HT-29 (cell line): Measurements from ENCODE around the gene ROR1. TPM values are rescaled to one million over a fixed set of nuclear protein-coding genes. Genes with fewer than 3 reads are reported as not detected.
A peak's percentile ranks its signal among the peaks of the same experiment; 100 is the strongest.

Source experiments
- DNase-seq: peaks from one replicate; pipeline ENCODE4 v3.0.0-alpha.2; 2015; ENCODE audit warnings: low spot score
- total RNA-seq: library from RNA; depleted of rRNA; stranded (reverse); fragments of >200 nt; shearing (Covaris generic); gene quantifications from 2 replicates; pipeline ENCODE4 v1.2.3, GENCODE V29; 2014; rRNA removed

ROR1 gene
- total RNA-seq, result 34.7 and 40.5 TPM in 2 replicates

DNA sequence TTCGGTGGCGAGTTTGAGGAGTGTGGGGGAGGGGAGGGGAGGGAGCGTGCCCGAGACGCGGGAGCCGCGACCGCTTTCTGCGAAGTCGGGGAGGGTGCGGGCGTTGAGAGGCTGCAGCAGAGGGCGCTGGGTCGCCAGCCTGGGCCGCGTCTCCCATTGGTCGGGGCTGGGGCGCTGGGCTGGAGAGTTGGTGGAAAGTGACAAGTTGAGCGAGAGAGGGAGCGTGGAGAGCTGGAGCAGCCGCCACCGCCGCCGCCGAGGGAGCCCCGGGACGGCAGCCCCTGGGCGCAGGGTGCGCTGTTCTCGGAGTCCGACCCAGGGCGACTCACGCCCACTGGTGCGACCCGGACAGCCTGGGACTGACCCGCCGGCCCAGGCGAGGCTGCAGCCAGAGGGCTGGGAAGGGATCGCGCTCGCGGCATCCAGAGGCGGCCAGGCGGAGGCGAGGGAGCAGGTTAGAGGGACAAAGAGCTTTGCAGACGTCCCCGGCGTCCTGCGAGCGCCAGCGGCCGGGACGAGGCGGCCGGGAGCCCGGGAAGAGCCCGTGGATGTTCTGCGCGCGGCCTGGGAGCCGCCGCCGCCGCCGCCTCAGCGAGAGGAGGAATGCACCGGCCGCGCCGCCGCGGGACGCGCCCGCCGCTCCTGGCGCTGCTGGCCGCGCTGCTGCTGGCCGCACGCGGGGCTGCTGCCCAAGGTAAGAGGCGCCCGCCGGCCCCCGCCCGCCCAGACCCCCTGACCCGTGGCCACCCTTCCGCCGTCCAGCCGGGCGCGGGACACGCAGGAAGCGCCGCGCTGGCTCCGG, at the start of gene ROR1:
Gene ROR1 (plus strand): TSS at position 203 of the 802 bp plus-strand sequence.
- DNase-seq, result peak; percentile 92

DNA sequence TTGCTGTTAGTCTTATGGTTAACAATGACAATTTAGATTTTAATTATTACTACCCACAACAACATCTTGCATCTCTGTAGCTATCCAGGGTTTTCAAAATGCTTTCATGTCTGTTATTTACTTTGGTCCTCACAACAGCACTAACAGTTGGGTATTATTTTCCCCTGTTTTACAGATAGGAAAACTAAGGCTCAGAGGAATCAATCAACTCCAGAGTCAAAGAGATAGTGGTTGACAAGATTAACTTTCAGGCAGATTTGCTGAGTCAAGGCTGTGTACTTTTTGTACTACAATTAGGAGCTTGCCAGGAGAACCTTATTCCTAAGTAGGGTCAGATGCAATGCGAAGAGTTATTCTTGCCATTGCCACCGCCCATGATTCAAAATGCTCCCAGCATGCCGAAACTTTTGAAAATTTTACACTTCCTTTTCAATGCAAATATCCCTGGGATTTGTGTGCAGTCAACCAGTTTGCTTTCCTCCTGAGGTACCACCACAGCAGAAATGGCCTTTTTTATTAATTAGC, 49.4 kb upstream of the ROR1 start:
- no peak for DNase-seq

DNA sequence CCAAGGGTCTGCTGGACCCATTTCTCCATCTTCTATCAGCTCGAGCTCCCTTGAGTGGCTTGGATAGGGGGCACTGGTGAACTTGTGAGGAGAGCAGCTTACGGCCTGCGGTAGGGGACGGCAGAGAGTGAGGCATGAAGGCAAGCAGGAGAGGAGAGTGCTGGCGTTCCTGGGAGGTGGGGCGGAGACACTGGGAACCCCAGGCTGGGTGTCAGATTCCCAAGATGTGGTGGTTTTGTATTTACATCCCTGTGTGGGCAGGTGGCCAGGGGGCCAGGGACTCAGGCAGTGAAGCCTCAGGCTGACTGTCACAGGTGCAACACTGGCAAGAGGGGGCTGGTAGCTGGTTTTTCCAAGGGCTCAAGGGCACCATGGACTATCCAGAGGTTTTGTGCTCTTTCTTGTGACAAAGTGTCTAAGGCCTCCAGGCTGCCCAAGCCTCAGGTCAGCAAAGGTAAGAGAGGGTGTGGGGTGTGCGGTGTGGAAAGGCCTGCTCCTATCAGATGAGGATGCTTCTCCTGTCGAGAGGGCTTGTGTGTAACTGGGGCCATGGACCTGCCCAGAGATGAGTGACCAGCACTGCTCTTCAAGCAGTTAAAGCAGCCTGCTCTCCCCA, 45.1 kb upstream of the ROR1 start:
- DNase-seq, result no peak

DNA sequence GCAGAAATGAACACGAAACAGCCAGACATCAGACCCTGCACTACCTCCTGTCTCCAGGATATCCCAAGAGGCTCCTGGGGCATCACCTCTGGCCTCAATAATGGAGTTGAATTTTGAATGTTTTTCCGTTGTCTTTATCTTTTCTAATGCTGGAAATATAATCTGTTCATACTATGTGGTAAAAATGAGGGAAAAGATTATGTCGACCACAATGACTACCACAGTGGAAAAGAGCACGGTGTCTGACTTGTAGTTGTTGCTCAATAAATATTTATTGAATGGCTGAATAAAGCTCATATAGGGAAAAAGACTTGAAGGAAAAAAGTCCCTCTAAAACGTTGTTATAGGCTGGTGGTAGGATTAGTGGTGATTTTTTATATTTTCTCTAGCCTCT, 44.6 kb upstream of the ROR1 start:
- no peak for DNase-seq

DNA sequence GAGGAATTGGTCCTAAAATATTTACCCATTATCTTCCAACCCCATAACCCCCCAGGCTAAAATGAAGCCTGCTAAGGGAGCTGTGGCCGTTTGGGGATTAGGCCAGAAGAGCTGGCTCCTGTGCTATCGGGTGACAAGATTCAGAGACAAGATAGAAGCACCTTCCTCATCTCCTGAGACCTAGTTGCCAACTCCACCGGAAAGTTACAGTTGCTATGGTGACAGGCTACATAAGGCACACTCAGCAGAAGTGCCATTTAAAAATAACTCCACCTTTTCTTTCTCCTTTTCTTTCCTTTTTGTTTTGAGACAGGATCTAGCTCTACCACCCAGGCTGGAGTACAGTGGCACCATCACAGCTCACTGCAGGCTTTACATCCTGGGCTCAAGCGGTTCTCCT, 43.6 kb upstream of the ROR1 start:
- DNase-seq, result no peak

DNA sequence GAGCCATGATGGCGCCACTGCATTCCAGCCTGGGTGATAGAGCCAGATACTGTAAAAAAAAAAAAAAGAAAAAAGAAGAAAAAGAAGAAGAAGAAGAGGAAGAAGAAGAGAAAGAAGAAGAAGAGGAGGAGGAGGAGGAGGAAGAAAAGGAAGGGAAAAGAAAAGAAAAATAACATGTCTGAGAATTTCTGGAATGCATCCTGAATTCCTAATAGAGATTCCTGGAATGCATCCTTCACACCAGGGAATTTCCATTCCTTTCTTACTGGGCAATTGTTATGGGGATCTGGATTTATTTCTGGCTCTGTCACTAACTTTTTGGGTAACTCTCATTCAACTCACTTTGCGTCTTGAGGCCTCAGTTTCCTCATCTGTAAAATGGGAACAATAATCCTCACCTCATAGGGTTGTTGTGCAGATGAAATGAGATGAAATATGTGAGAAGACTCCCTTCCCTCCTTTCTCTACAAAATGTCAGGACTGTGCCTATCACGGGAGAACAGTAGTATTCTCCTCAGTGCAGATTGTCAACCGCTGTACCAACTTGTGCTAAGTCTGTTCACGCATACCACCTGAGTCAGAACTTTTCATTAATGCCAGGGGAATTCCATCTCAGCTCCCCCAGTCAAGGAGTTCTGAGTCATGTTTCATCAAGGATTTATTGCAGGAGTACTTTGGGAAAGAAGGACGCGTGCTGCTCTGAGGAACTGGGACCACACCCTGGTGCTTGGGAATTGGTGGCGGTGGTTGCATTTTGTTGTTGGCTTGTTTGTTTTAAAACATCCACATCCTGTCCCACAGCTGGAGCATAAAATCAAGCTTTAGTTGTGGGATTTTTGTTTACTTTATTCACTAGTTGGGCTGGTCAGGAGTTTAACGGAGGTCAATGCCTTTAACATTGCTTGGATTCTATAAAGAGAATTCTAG, 42.4 kb upstream of the ROR1 start:
- DNase-seq, result peak; percentile 46

DNA sequence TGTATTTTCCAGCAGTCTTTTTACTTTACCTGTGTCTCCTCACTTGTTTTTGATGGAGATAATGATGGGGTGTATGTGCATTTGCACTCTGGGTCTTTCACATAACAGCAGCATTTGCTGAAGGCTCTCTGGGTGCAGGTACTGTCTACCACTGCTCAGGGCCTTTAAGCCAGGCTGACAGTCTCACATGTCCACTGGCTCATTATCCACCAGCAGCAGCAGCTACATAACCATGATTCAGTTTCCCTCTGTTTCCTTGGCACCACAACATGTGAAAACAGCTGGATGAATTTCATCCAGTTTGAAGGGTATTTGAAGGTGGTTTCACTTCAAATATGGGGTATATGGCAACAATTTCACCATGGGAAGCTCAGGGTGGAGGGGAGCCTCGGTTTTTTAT, 41.2 kb upstream of the ROR1 start:
- no peak for DNase-seq

DNA sequence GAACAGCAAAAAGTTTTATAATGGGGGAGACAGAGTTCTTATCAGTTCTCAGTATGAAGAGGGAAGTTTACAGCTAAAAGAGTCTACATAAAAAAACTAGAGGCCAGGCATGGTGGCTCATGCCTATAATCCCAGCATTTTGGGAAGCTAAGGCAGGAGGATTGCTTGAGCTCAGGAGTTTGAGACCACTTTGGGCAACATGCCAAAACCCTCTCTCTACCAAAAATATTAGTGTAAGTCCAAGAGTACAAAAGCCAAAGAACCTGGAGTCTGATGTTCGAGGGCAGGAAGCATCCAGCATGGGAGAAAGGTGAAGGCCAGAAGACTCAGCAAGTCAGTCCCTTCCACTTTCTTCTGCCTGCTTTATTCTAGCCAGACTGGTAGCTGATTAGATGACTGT, 35.0 kb upstream of the ROR1 start:
- DNase-seq, result no peak

DNA sequence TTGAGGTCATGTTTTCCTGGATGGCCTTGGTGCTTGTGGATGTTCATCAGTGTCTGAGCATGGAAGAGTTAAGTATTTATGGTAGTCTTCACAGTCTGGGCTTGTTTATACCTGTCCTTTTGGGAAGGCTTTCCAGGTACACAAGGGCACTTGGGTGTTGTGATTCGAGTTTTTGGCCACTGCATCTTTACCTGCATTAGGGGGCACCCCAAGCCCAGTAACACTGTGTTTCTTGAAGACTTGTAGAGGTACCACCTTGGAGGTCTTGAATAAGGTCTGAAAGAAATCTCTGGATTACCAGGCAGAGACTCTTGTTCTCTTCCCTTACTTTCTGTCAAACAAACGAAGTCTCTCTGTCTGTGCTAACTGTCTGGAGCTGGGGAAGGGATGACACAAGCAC, 34.4 kb upstream of the ROR1 start:
- no peak for DNase-seq

DNA sequence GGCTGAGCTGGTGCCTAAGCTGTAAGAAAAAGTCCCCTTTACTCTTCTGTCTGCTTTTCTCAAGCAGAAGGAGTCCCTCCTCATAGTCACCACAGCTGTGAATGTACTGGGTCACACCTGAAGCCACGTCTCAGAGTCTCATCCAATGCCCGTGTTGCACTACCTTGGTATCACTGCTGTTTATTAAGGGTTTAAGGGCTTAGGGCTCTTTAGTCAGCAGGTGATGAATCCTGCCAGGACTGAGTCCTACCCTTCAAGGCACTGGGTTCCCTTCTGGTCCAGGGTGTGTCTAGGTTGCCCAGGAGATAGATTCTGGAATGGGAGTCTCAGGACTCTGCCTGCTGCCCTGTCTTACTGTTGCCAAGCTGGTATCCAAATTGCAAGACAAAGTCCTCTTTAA, 33.4 kb upstream of the ROR1 start:
- no peak for DNase-seq

DNA sequence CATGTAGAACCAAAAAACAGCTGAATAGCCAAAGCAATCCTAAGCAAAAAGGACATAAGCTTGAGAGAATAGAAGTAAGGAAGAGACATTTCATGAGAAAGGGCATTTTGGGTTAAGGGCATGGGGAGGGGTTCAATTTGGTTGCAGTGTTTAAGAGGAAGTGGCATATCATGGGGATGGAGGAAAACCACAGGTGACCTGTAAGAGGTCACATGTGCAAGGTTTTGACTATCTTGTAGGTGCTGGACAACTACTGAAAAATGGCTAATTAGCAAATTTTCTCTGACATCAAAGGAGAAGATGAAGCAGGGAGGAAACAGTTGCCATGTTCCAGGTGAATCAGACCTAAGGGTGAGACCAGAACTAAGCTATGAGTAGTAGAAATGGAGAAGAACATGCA, 31.3 kb upstream of the ROR1 start:
- no peak for DNase-seq

DNA sequence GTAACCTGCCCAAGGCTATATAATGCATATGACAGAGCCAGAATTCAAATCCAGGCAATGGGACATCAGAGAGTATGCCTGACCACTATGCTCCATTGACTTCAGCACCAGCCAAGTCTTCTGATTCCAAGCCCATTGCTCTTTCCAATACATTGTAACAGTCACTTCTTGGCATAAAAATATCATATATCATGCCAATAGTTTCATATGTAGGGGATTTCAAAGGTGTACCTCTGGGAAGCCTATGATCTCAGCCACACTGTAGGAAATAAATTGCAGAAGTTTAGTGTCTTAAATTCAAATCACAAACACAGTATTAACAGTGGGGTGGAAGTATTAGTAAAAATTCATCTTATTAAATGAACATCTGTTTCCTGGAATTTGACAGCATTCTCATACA, 30.0 kb upstream of the ROR1 start:
- no peak for DNase-seq

DNA sequence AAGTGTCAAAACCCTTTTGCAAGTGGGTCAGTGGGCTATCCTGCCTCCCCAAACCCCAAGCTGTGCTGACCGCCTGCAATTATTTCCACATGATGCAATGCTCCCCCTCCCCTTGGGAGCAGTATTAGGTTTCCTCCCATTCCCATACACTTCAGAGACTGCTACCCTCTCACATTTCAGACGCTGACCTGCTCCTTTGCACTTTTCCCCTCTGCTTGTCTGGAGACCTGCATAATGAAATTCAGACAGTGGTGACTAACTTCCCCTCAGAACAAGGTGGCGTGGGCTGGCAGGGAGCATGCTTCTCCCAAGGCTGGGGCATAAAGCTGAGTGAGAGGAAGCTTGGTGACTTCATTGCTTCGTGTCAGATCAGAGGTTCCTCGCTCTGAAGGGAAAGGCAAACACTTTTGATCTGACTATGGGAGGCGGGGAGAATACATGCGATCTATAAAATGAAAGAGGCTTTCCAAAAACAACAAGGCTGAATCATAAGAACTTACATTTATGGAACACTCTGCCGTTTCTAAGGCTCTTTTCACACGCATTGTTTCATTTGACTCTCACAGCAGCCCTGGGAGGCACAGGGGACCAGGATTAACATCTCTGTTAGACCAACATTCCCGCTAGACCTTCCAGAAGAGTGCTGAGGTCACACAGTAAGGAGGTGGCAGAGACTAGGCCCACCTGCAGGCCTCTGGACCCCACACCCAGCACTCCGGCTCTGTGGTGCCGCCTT, 27.5 kb upstream of the ROR1 start:
- no peak for DNase-seq

DNA sequence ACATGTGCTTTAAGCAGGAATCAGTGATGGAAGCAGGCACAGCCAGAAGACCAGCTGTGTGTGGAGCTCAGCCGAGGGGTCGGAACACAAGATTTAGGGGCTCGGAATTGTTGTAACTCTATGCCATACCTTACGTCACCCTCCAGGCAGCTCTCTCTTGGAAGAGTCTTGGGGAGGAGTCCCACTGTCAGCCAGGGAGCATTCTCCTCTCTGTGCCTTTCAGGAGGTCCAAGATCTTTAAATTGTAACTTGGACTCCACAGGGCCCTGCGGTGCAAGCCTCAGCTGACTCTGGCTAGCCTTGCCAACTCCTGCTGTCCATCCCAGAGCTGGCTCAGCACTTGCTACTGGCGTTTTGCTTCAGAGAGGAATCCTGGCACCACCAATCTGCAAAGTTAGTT, 26.4 kb upstream of the ROR1 start:
- DNase-seq, result no peak

DNA sequence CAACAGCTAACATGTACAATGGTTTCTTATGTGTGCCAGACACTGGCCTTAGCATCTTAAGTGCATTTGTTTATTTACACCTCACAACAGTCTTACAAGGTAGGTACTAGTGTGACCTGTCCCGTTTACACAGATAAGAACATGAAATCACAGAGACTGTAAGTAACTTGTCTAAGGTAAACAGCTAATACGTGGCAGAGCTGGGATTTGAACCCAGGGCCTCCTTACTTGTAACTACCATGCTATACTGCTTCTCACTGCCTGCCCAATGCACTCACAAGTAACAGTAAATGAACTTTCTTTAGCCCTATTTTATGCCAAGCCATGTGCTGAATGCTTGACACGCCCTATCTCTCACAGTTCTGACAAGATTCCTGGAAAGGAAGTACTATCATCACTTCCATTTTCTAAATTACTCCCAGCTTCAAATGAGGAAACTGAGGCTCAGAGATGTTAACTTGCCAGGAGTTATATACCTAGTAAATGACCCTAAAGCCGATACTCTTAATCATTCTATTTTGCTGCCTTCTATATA, 25.7 kb upstream of the ROR1 start:
- no peak for DNase-seq

DNA sequence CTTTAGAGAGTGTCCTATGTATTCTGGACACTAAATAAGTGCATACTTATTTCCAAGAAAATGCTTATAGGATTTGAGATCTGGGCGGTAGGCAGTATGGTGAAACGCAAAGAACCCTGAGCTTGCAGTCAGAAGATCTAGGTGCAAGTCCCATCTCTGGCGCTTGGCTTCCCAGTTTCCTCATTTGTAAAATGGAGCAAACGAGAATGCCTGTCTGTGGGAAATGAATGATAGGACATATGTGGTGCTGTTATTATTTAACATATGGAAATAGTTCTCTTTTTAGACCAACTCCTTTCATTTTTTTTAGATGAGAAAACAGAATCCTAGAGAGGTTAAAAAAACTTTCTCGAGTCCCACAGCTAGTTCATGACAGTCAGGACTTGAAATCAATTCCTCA, 25.2 kb upstream of the ROR1 start:
- DNase-seq, result no peak

DNA sequence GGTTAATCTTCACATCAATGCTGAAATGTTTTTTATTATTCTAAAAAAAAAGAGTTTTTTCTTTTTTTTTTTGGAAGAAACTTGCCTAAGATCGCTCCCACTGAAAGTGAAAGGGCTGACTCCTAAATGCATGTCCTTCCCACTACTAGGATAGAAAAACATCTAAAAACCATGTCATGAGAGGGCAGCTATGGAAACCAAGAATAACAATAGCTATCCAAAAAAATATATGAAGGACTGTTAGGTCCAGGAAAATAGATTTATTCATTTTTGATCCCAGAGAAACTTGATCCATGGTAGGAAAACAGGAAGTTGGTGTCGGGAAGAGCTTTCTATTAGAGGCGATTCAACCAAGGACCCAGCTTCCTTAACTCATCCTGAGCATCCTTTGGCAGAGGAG, 23.1 kb upstream of the ROR1 start:
- no peak for DNase-seq

DNA sequence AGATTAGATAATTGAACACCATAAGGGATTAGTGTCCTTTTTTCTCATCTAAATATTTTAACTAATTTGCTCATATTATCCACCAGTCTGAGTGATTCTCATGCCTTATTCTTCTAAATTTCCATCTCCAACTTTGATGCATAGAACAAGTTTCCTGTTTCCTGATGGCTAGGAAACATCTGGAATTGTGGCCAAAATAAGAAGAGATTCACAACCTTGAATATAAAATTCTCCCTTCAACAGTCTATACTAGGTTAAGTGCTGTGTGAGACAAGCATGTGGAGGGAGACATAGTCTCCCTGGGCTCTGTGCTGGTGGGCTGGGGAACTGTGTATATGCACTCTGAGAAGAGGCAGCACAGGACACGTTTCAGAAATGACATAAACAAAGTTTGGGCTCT, 21.6 kb upstream of the ROR1 start:
- DNase-seq, result no peak

DNA sequence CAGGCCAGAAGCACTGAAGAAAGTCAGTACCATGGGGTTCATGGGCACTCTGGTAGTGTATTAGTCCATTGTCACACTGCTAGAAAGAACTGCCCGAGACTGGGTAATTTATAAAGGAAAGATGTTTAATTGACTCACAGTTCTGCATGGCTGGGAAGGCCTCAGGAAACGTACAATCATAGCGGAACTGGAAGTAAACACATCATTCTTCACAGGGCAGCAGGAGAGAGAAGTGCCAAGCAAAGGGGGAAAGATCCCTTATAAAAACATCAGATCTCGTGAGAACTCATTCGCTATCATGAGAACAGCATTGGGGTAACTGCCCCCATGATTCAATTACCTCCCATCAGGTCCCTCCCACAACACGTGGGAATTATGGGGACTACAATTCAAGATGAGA, 20.2 kb upstream of the ROR1 start:
- no peak for DNase-seq

DNA sequence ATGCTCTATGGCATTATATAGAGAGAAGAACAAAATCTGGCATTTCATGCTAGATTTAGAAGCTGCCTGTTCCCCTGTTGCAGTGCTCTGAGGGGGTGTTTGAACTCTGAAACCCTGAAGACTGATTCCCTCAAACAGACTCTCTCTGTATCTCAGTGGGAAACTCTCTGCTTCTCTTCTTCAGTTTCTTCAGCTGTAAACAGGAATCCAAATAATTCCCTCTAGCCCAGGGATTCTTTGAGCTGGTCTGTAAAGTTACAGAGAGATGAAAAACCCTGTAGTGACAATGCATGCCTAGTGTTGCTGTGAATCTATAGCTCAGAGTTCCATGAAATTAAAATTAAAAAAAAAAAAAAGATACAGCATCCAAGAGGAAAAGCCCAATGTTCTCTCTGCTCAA, 17.0 kb upstream of the ROR1 start:
- DNase-seq, result no peak

DNA sequence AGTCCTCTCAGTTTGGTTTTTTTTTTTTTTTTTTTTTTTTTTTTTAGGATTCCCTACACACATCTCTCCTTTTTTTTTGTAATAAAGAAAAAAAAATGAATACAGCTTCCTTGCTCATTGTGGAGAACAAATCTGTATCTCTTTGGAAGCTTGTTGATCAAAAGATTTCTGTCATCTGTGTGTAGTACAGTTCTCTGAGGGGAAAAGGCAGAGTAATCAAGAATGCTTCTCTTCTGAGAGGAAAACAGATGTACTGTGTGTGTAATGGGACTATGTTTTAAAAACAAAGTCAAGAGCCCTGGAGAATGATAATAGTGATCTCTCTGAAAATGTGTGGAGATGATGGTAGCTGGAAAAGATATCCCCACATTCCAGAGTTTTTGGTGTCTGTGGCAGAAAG, 16.5 kb upstream of the ROR1 start:
- no peak for DNase-seq
